Lower lobe of right lung (tissue), 2 donors: ENCODE data around the gene RFNG. TPM values are rescaled to one million over a fixed set of nuclear protein-coding genes. Genes with fewer than 3 reads are reported as not detected.

ENCODE experiments used
- ATAC-seq, 2 donors: fragments of 200-7000 bp; cut with Tn5 transposase; one replicate each; pipeline ENCODE4 v1.9.1; 2020 to 2022; ENCODE audit warnings: mild to moderate bottlenecking in 2 of 2, moderate library complexity in 2 of 2
- DNase-seq: peaks from one replicate; pipeline ENCODE4 v3.0.0-alpha.2; 2020
- H3K27ac ChIP-seq: fragments of 200-600 bp; one replicate; pipeline ENCODE4 v1.8.0; 2022
- H3K27me3 ChIP-seq: fragments of 200-600 bp; one replicate; pipeline ENCODE4 v1.8.0; 2022; ENCODE audit warnings: low read depth
- H3K36me3 ChIP-seq: fragments of 200-600 bp; one replicate; pipeline ENCODE4 v1.8.0; 2022; ENCODE audit warnings: mild to moderate bottlenecking
- H3K4me1 ChIP-seq: fragments of 200-600 bp; one replicate; pipeline ENCODE4 v1.8.0; 2022
- H3K4me3 ChIP-seq: fragments of 200-600 bp; one replicate; pipeline ENCODE4 v1.8.0; 2022; ENCODE audit warnings: mild to moderate bottlenecking
- H3K9me3 ChIP-seq: fragments of 200-600 bp; one replicate; pipeline ENCODE4 v1.8.0; 2022
- intact Hi-C: fragments of 100-400 bp; cut with DNase I; formaldehyde crosslinking; loops from one replicate; pipeline ENCODE4 v1.11.0; 2022
- total RNA-seq: library from RNA; stranded (reverse); fragmentation: NEBNext Ultra II Directional; extraction: Animal tissue kit (Norgen Biotek cat#: 25700); gene quantifications from one replicate; pipeline ENCODE4 v1.2.1, GENCODE V29; 2021
- TF ChIP-seq, protein P1 (sequence below): fragments of 200-600 bp; IDR thresholded peaks from one replicate; pipeline ENCODE4 v1.8.0; 2022; ENCODE audit warnings: antibody characterized with exemption, mild to moderate bottlenecking
- donor health status: DM: no; HTN: yes; CAD: no; lungs with severe emphysema.

The RFNG gene
- total RNA-seq, 1 donor from 2014 or later, result 35.1 TPM

DNA sequence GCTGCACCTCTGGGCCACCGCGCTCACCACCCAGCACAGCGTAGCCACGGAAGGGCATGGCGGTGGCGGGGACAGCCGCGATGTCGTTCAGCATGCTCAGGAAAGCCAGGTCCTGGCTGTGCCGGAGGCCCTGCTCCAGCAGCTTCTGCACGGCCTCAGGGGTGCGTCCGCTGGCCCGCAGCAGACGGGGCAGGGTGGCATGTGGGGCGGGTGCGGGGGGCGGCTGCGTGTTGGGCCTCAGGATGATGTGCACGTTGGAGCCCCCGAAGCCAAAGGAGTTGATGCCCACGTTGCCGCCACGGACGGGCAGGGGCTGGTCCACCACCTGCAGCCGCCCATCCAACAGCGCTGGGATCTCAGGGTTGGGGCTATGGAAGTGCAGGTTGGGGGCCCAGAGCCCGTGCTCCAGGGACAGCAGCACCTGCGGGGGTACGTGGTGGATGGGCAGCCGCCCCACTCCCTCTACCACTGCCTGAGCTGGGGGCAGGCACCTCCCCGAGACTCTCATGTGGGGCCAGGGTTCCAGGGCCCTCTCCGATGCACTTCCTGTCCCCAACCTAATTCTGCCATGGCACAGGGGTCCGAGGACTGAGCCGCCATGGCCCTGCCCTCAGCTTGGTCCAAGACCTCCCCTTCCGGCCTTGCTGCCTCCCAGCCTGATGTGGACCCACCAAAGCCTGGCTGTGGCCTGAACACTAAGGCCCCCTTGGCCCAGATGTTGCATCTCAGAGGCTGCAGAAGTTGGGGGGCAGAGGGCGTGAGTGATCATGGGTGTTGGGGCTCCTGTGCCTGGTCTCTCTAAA is 39.9 kb upstream of the RFNG start:
- Histone ChIP-seq H3K4me3 (no peak overlapping the region), H3K27me3 (no peaks in the 10 kb centered on the region), H3K27ac (no peak overlapping the region), H3K36me3 (peaks cover 100% of the 10 kb centered on the region), H3K4me1 (peaks cover 16% of the 10 kb centered on the region), H3K9me3 (no peaks in the 10 kb centered on the region)
- DNase-seq, result no peak
- intact Hi-C loops, result no loop called here
- TF ChIP-seq, protein P1, sequence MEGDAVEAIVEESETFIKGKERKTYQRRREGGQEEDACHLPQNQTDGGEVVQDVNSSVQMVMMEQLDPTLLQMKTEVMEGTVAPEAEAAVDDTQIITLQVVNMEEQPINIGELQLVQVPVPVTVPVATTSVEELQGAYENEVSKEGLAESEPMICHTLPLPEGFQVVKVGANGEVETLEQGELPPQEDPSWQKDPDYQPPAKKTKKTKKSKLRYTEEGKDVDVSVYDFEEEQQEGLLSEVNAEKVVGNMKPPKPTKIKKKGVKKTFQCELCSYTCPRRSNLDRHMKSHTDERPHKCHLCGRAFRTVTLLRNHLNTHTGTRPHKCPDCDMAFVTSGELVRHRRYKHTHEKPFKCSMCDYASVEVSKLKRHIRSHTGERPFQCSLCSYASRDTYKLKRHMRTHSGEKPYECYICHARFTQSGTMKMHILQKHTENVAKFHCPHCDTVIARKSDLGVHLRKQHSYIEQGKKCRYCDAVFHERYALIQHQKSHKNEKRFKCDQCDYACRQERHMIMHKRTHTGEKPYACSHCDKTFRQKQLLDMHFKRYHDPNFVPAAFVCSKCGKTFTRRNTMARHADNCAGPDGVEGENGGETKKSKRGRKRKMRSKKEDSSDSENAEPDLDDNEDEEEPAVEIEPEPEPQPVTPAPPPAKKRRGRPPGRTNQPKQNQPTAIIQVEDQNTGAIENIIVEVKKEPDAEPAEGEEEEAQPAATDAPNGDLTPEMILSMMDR, result no peak
- ATAC-seq, result no peak

DNA sequence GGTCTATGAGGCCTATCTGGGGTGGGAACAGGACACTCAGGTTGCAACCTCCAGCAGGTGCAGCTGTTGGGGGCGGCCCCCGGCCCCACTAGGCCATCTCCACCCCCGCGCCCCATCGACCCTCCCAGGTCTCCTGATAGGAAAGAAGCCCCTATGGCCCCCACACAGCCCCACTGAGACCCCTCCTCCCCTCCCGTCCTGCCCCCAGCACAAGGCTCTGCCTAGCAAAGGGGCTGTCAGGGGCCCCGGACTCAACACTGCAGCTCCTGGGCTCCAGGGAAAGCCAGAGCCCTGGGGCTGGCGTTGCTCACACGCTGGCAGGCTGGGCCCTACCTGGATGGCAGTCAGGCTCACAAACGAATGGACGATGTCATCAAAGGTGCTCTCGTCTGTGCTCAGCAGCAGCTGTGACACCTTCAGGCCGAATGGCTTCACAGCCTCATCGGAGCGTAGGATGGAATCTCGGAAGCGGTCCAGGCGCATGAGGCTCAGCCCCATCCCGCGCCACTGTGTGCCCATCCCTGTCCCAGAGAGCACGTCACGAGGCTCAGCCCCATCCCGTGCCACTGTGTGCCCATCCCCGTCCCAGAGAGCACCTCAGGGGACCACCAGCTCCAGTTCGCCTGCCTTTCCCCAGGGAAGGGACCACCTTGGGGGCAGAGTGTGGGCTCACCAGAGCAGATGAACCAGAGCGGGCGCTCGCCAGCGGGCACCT is 39.1 kb upstream of the RFNG start:
- ATAC-seq (no peak), DNase-seq (no peak)
- TF ChIP-seq, protein P1, result no peak
- intact Hi-C loops, result no loop called here
- H3K9me3 ChIP-seq, result no peaks in the 10 kb centered on the region
- no peaks in the 10 kb centered on the region for H3K27me3 ChIP-seq
- H3K27ac ChIP-seq, result no peak overlapping the region
- no peak overlapping the region for H3K4me3 ChIP-seq
- H3K4me1 ChIP-seq, result peaks cover 8% of the 10 kb centered on the region
- H3K36me3 ChIP-seq, result peaks cover 100% of the 10 kb centered on the region

DNA sequence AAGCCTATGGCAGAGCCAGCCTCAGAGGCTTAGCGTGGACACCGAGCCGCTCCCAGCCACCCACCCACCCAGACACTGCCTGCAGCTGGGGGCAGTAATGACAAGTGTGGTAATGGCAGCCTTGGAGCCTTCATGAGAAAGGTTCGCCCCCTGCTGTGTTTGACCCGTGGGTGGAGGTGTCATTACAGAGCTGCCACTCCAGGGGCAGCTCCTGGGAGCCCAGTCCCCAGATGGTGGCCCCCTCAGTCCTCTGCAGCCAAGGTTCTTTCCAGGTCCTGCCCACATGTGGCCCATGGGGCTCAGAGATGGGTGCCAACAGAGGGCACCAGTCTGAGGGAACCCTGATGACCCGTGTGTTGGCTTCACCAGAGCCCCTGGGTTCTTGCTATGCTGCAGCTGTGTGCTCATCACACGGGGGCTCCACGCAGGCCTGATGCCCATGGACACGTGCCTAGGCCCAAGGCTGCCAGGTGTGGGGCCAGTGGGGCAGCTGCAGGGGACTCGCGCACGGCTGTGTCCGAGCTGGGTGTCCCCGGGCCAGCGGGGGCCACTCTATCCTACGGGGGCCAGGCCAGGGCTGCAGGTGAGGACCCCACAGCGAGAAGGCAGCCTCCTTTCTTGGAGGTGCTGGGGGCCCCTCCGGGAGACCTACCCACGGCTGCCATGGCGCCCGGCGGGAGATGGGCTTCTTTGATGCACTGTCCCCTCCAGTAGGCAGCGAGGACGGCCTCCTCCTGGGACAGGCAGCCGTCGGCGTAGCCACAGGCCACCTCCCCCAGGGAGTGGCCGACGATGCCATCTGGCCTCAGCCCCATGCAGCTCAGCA is 38.3 kb upstream of the RFNG start:
- H3K36me3 ChIP-seq, result peaks cover 100% of the 10 kb centered on the region
- H3K27ac ChIP-seq, result no peak overlapping the region
- TF ChIP-seq, protein P1, result no peak
- intact Hi-C loops, result no loop called here
- H3K9me3 ChIP-seq, result no peaks in the 10 kb centered on the region
- no peak for DNase-seq
- no peak overlapping the region for H3K4me3 ChIP-seq
- ATAC-seq, result no peak
- H3K4me1 ChIP-seq, result peaks cover under 1% of the 10 kb centered on the region
- no peaks in the 10 kb centered on the region for H3K27me3 ChIP-seq

DNA sequence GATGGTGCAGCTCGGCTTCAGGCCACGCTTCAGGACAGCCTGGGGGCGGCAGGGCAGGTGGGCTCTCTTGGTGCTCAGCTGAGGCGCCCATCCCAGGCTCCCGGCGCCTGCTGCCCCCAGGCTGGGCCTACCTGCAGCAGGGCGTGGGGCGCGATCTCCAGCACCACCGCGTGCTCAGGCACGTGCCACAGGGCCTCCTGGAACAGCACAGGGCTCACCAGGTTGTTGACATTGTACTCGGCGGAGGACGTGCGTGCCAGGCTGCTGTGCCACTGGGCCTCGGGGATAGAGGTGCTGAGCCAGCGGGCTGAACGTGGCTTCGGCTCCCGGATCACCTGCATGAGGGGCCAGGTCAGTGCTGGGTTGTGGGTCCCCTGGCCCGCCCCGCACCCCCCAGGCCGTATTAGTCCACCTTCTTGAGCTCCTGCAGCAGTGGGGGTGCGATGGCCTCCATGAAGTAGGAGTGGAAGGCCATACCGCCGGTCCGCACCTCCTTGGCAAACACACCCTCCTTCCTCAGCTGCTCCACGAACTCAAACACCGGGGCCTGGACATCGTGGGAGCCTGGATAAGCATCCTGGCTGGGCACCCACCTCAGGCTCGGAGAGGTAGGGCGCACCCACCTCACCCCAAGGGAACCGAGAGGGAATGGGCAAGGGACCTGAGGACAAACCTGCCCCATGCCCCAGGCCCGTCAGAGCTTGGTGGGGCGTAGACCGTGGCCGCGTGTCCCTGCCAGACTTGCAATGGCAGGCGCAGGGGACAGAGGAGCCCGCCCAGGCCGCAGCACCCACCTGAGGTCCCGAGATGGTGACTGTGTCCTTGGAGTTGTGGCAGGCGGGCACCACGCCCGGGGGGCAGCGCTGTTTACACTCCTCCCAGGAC is 37.5 kb upstream of the RFNG start:
- TF ChIP-seq, protein P1, result no peak
- Histone ChIP-seq H3K36me3 (peaks cover 100% of the 10 kb centered on the region), H3K4me1 (no peaks in the 10 kb centered on the region), H3K27ac (no peak overlapping the region), H3K27me3 (no peaks in the 10 kb centered on the region), H3K4me3 (no peak overlapping the region), H3K9me3 (no peaks in the 10 kb centered on the region)
- DNase-seq (no peak), ATAC-seq (no peak)
- intact Hi-C loops, result no loop called here
